GM12875 (cell line): Measurements from ENCODE around the gene MAP3K12.

Experiments used
- H3K4me3 ChIP-seq: one replicate; pipeline ENCODE4 v1.5.1; 2011; ENCODE audit warnings: low read depth, low read length, control low read depth
- CTCF ChIP-seq: IDR thresholded peaks from 2 replicates; pipeline ENCODE4 v1.5.1; 2011; ENCODE audit warnings: low read depth, mild to moderate bottlenecking, control low read depth, inconsistent platforms, low read length, moderate library complexity, borderline replicate concordance; ENCODE audit not compliant: insufficient read depth

MAP3K12 gene

DNA sequence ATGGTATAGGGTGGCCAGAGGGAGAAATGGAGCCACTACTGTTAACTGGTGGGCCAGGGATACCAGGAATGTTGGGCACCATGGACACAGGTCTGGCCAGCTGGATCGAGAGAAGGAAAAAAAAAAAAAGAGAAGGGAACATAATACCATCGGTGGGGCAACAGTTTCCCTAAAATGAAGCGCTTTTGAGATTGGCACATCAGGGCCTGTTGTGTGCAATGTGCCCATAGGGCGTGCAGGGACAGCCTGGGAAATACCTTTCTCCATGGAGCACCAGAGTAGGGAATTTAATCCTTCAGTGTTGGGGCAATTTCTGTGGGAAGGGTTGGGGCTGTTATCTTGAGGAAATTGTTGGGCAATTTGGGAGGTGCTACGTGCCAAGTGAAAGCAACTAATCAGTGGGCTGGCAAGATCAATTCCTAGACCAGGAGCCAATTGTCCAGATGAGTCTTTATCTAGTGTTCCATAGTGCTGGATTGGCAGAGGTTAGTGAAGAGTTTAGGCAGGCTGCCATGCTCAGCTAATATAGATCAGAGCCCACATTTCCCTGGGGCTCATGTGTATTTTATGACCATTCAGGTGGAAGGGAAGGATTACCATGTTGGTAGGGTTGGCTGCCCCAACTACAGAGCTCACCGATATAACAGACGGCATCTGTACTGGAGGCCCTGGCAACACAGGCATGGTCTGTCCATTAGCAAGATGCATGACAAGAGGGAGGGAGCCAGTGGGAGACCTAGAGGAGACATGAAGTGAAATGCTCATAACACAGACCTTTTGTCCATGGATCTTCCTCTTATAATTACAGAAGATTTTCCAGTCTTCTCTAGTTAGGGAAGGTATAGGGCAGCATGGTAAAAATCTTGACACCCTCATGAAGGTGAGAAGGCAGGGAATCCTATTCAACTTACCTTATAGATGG lies 33.5 kb upstream of the MAP3K12 start:
- TF ChIP-seq CTCF, result no peak
- H3K4me3 ChIP-seq, result no peak overlapping the region

DNA sequence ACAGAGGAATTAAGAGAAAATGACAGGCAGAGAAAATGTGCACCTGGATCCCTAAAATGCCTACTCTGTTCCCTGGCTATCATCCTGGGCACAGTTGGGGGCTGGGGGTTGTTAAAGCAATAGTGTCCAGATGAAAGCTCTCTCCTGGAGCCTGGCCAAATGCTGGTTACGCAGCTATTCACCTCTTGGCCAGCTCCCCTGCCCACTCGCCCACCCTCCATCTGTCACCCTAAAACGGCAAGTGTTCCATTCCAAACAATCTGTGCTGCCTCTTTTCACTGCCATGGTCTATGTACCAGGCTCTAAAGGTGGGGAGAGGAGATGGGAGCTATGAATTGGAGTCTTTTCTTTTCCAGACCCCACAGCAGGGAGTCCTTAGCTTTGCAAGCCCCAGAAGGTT lies 32.8 kb upstream of the MAP3K12 start:
- no peak for TF ChIP-seq CTCF
- no peak overlapping the region for H3K4me3 ChIP-seq

- TF ChIP-seq CTCF, result no peak
- H3K4me3 ChIP-seq, result no peak overlapping the region
Observed at GRCh38 chr12:53530920-53531319, 31.7 kb upstream of the MAP3K12 start.

DNA sequence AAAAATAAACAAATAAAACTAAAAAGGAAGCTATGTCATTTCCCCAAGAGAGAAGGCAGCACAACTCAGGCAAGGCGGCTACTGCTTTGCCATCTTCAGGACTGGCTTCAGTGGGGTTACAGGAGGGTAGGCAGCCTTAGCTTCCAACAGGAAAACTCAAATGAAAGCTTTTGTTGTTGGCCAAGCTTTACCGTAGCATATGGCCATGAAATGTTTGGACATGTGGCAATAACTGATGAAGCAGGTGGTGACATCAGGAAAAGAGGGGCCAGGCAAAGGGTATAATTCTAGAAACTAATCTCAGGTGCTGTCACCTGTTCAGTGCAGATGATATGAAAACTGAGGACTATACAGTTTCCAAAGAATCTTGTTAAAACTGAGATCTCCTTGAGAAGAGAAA lies 30.8 kb upstream of the MAP3K12 start:
- TF ChIP-seq CTCF, result no peak
- H3K4me3 ChIP-seq, result no peak overlapping the region

GRCh38 chr12:53524476-53524875 lies 25.2 kb upstream of the MAP3K12 start:
- TF ChIP-seq CTCF, result no peak
- H3K4me3 ChIP-seq, result no peak overlapping the region

DNA sequence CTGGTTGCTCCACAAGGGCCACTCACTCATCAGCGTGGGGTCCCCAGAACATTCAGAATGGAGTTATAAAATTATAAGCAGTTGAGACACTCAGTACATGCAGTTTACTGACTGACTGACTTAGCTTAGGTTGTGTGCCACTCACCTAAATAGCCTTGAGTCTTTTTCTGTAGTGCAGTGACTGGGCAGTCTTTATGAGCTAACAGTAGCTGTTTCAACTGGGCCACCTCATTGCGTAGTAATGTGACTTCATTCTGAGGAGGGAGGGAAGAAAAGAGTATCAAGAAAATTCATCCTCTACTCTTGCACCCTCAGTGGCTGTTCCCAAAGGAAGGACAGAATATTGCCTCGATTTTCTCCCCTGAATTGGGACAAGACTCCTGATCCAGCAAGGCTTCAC lies 23.9 kb upstream of the MAP3K12 start:
- no peak overlapping the region for H3K4me3 ChIP-seq
- TF ChIP-seq CTCF, result no peak

- no peak overlapping the region for H3K4me3 ChIP-seq
- TF ChIP-seq CTCF, result no peak
Observed at GRCh38 chr12:53518381-53518780, 19.1 kb upstream of the MAP3K12 start.
